Neural progenitor cell (in vitro differentiated cells): ENCODE results near the gene MYEOV. TPM values are rescaled to one million over a fixed set of nuclear protein-coding genes. Genes with fewer than 3 reads are reported as not detected.

ENCODE experiments used
- DNase-seq: peaks from one replicate; pipeline ENCODE4 v3.0.0-alpha.2; 2016; ENCODE audit warnings: low spot score
- H2AFZ ChIP-seq: fragments of 200-600 bp; sonication (generic); replicated peaks from 2 replicates; pipeline ENCODE4 v1.6.1; 2016; ENCODE audit warnings: antibody characterized with exemption
- H3F3A ChIP-seq: fragments of 200-600 bp; sonication (generic); 2 replicates; pipeline ENCODE4 v1.6.1; 2016; ENCODE audit warnings: antibody characterized with exemption, low read depth
- H3K27ac ChIP-seq: fragments of 200-600 bp; sonication (generic); 2 replicates; pipeline ENCODE4 v1.5.1; 2016; ENCODE audit warnings: mild to moderate bottlenecking
- H3K27me3 ChIP-seq: fragments of 200-600 bp; sonication (generic); 2 replicates; pipeline ENCODE4 v1.6.1; 2016; ENCODE audit warnings: mild to moderate bottlenecking, moderate library complexity
- H3K36me3 ChIP-seq: fragments of 200-600 bp; sonication (generic); 2 replicates; pipeline ENCODE4 v1.5.1; 2016
- H3K4me1 ChIP-seq: fragments of 200-600 bp; sonication (generic); 2 replicates; pipeline ENCODE4 v1.6.1; 2016; ENCODE audit warnings: mixed run types
- H3K4me2 ChIP-seq: fragments of 200-600 bp; sonication (generic); 2 replicates; pipeline ENCODE4 v1.6.1; 2016
- H3K4me3 ChIP-seq: fragments of 200-600 bp; sonication (generic); 2 replicates; pipeline ENCODE4 v1.5.1; 2016
- H3K79me2 ChIP-seq: fragments of 200-600 bp; sonication (generic); 2 replicates; pipeline ENCODE4 v1.6.1; 2016; ENCODE audit warnings: low read depth
- H3K9ac ChIP-seq: fragments of 200-600 bp; sonication (generic); 2 replicates; pipeline ENCODE4 v1.6.1; 2016
- H3K9me3 ChIP-seq: fragments of 200-600 bp; sonication (generic); 2 replicates; pipeline ENCODE4 v1.5.1; 2016; ENCODE audit warnings: low read depth
- H4K20me1 ChIP-seq: fragments of 200-600 bp; sonication (generic); 2 replicates; pipeline ENCODE4 v1.6.1; 2016; ENCODE audit warnings: low read depth
- H3K27ac Mint-ChIP-seq: 3 replicates; pipeline ENCODE4 v1.8.0; 2021; ENCODE audit warnings: mixed read lengths
- H3K27me3 Mint-ChIP-seq: 2 replicates; pipeline ENCODE4 v1.8.0; 2022; ENCODE audit warnings: low read depth, mild to moderate bottlenecking, inconsistent platforms, moderate library complexity, mixed read lengths; ENCODE audit not compliant: insufficient read depth
- H3K36me3 Mint-ChIP-seq: 3 replicates; pipeline ENCODE4 v1.8.0; 2021; ENCODE audit warnings: mixed read lengths
- H3K4me1 Mint-ChIP-seq: 3 replicates; pipeline ENCODE4 v1.8.0; 2021; ENCODE audit warnings: mixed read lengths
- H3K4me3 Mint-ChIP-seq: 3 replicates; pipeline ENCODE4 v1.8.0; 2021; ENCODE audit warnings: mild to moderate bottlenecking, moderate library complexity, mixed read lengths
- H3K9me3 Mint-ChIP-seq: 3 replicates; pipeline ENCODE4 v1.8.0; 2020; ENCODE audit warnings: mixed read lengths
- CTCF ChIP-seq: fragments of 200-600 bp; sonication (generic); IDR thresholded peaks from 2 replicates; pipeline ENCODE4 v1.5.1; 2017; ENCODE audit warnings: antibody characterized with exemption, mild to moderate bottlenecking
- EZH2 ChIP-seq: fragments of 200-600 bp; sonication (generic); IDR thresholded peaks from 2 replicates; pipeline ENCODE4 v1.6.1; 2017; ENCODE audit warnings: antibody characterized with exemption, mild to moderate bottlenecking, moderate library complexity
- EZH2phosphoT487 ChIP-seq: fragments of 200-600 bp; sonication (generic); IDR thresholded peaks from 2 replicates; pipeline ENCODE4 v1.6.1; 2017; ENCODE audit warnings: antibody characterized with exemption
- total RNA-seq: library from RNA; depleted of rRNA; stranded (reverse); fragments of >200 nt; gene quantifications from 2 replicates; pipeline ENCODE4 v1.2.3, GENCODE V29; 2015; ENCODE audit warnings: low replicate concordance

The MYEOV gene
- total RNA-seq, 1 donor from 2014 or later: not detected

GRCh38 chr11:69262918-69263735 is 30.8 kb upstream of the MYEOV start:
- H3F3A ChIP-seq: peaks cover 5% of the 10 kb centered on the region
- H3K27me3 ChIP-seq: no peaks in the 10 kb centered on the region
- no peaks in the 10 kb centered on the region for H3K79me2 ChIP-seq
- H3K27me3 Mint-ChIP-seq: peaks cover 13% of the 10 kb centered on the region
- H3K36me3 Mint-ChIP-seq: no peaks in the 10 kb centered on the region
- TF ChIP-seq CTCF: no peak
- no peak for TF ChIP-seq EZH2
- no peak for TF ChIP-seq EZH2phosphoT487
- peaks cover 18% of the 10 kb centered on the region for H3K9me3 Mint-ChIP-seq
- H3K4me2 ChIP-seq: no peak overlapping the region
- H3K36me3 ChIP-seq: no peaks in the 10 kb centered on the region
- no peak overlapping the region for H3K27ac ChIP-seq
- peaks cover 9% of the 10 kb centered on the region for H3K4me1 Mint-ChIP-seq
- H3K4me3 Mint-ChIP-seq: no peak overlapping the region
- no peaks in the 10 kb centered on the region for H4K20me1 ChIP-seq
- no peak overlapping the region for H3K27ac Mint-ChIP-seq
- peaks cover 13% of the 10 kb centered on the region for H3K4me1 ChIP-seq
- no peaks in the 10 kb centered on the region for H3K9me3 ChIP-seq
- H2AFZ ChIP-seq: no peak overlapping the region
- no peak for DNase-seq
- H3K9ac ChIP-seq: no peak overlapping the region
- H3K4me3 ChIP-seq: no peak overlapping the region

- Mint-ChIP-seq H3K4me3 (no peak overlapping the region), H3K9me3 (peaks cover 18% of the 10 kb centered on the region), H3K4me1 (peaks cover 5% of the 10 kb centered on the region), H3K36me3 (no peaks in the 10 kb centered on the region), H3K27me3 (peaks cover 13% of the 10 kb centered on the region), H3K27ac (no peak overlapping the region)
- H2AFZ ChIP-seq: no peak overlapping the region
- no peak overlapping the region for H3K4me3 ChIP-seq
- DNase-seq: no peak
- H3F3A ChIP-seq: peaks cover 2% of the 10 kb centered on the region
- no peaks in the 10 kb centered on the region for H4K20me1 ChIP-seq
- no peaks in the 10 kb centered on the region for H3K27me3 ChIP-seq
- peaks cover 7% of the 10 kb centered on the region for H3K4me1 ChIP-seq
- H3K9ac ChIP-seq: no peak overlapping the region
- H3K27ac ChIP-seq: no peak overlapping the region
- H3K36me3 ChIP-seq: no peaks in the 10 kb centered on the region
- no peaks in the 10 kb centered on the region for H3K9me3 ChIP-seq
- no peaks in the 10 kb centered on the region for H3K79me2 ChIP-seq
- no peak overlapping the region for H3K4me2 ChIP-seq
- TF ChIP-seq EZH2 (no peak), CTCF (no peak)
These were observed 30.3 kb upstream of the MYEOV start for GRCh38 chr11:69263736-69264052.

GRCh38 chr11:69264486-69264885 is 29.5 kb upstream of the MYEOV start:
- no peak overlapping the region for H2AFZ ChIP-seq
- Mint-ChIP-seq H3K4me3 (no peak overlapping the region), H3K27me3 (peaks cover 15% of the 10 kb centered on the region), H3K9me3 (peaks cover 18% of the 10 kb centered on the region), H3K36me3 (no peaks in the 10 kb centered on the region), H3K27ac (no peak overlapping the region), H3K4me1 (peaks cover 5% of the 10 kb centered on the region)
- no peak overlapping the region for H3K27ac ChIP-seq
- no peaks in the 10 kb centered on the region for H3K36me3 ChIP-seq
- H3K4me1 ChIP-seq: peaks cover 3% of the 10 kb centered on the region
- no peak for TF ChIP-seq EZH2phosphoT487
- TF ChIP-seq EZH2: no peak
- TF ChIP-seq CTCF: no peak
- no peaks in the 10 kb centered on the region for H3F3A ChIP-seq
- H3K9ac ChIP-seq: no peak overlapping the region
- no peaks in the 10 kb centered on the region for H3K79me2 ChIP-seq
- no peak overlapping the region for H3K4me2 ChIP-seq
- H3K27me3 ChIP-seq: no peaks in the 10 kb centered on the region
- no peaks in the 10 kb centered on the region for H3K9me3 ChIP-seq
- no peak for DNase-seq
- H4K20me1 ChIP-seq: no peaks in the 10 kb centered on the region
- no peak overlapping the region for H3K4me3 ChIP-seq
